HK-2 (cell line): ENCODE measurements around the gene KANK3.
"Not testable (repeated sequence)": the region's sequence is repeated elsewhere in the genome, so short reads cannot be mapped to it uniquely, and the experiment has no call there.

ENCODE experiments used
- DNase-seq: peaks from one replicate; pipeline ENCODE4 v3.0.0-alpha.2; 2018; ENCODE audit not compliant: unreplicated experiment

The KANK3 gene

DNA sequence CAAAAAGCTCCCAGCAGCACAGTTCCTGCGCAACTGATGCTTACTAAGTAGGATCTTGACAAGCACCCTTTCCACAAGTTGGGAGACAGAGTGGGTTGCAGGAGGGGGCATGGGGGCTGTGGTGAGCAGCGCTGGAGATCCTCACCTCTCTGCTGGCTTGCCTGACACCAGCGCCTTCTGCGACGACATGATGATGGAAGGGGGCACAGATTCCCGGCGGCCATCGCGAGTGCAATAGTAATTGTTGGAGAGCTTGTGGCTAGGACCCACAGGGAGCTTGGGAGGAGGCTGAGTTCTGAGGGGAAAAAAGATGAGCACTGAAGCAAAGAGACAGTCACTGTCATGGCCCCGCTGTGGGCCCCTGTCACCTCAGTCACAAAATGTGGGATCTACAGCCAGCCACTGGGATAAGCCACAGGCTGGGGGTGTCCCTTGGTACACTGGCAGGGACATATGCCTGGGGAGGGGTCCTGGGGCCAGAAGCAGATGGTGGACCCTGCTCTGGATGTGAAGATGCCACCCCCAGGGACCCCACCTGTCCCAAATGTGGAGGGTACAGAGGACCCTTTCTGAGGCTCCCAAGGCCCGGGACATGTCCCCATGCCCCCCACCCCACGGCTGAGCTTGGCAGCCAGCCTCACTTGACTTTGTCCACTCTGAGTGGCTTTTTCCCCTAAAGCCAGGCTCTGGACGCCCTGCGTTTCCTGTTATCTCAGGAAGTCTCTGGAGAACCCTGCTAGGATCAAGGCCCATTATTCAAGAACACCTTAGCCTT, 26.5 kb downstream of the KANK3 start:
- DNase-seq: no peak

DNA sequence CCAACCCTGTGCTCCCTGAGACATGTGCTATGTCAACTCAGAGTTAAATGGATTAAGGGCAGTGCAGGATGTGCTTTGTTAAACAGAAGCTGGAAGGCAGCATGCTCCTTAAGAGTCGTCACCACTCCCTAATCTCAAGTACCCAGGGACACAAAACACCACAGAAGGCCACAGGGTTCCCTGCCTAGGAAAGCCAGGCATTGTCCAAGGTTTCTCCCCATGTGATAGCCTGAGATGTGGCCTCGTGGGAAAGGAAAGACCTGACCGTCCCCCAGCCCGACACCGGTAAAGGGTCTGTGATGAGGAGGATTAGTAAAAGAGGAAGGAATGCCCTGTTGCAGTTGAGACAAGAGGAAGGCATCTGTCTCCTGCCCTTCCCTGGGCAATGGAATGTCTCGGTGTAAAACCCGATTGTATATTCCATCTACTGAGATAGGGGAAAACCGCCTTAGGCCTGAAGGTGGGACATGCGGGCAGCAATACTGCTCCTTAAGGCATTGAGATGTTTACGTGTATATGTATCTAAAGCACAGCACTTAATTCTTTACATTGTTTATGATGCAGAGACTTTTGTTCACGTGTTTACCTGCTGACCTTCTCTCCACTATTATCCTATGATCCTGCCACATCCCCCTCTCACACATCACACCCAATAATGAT, 28.0 kb downstream of the KANK3 start:
- DNase-seq: not testable (repeated sequence)

DNA sequence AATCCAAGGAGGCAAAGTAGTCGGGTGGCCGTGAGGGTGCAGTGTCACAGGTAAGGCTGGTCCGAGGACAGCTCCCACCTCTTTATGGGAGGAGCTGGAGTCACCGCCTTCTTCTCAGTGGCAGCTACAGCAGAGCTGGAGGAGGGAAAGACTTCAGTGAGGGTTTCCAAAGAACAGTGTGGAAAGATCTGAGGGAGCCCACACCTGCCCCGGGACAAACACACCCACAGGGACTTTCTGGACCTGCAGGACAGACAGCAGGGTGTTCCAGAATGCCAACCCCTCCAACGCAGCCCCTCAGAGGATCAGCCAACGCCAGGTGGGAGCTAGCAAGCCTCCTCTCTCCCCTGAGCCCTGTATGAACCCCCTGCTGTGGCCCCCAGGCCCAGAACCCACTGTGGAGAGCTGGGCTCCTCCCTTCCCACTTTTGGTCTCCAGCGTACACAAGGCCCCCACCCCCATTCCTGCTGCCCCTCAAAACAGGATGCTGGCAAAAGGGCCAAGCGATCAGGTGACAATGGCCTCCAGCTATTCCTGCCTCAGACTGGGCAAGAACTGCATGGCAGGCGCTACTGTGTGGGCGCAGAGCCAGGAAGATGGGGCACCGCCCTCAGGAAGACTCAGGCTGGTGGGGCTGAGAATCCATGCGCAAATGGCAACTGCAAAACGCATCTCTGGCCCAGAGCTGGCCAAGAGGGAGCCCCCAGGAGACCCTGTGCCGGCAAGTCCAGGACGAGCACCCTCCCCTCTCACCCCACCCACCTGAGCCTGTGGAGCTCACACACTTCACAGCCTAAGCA, 31.4 kb downstream of the KANK3 start:
- DNase-seq: no peak

DNA sequence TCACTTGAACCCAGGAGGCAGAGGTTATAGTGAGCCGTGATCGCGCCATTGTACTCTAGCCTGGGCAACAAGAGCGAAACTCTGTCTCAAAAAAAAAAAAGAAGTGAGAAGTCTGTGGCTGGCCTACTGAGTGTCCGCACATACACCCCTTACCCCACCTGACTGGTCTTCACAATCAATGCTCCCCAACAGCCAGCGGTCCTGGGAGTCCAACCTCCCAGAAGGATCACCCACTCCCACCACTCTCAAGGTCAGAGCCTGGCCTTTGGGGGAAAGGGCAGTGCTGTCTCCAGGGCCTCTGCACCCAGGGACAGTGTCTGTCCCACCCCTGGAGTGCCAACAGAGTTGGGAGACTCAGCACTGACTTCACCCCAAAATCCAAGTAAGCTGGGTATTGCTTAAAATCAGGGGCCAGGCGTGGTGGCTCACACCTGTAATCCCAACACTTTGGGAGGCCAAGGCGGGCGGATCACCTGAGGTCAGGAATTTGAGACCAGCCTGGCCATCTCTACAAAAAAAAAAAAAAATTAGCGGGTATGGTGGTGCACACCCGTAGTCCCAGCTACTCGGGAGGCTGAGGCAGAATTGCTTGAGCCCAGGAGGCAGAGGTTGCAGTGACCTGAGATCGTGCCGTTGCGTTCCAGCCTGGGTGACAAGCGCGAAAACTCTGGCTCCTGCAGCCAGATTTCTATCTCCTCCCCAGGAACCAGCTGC, 32.6 kb downstream of the KANK3 start:
- DNase-seq: no peak

DNA sequence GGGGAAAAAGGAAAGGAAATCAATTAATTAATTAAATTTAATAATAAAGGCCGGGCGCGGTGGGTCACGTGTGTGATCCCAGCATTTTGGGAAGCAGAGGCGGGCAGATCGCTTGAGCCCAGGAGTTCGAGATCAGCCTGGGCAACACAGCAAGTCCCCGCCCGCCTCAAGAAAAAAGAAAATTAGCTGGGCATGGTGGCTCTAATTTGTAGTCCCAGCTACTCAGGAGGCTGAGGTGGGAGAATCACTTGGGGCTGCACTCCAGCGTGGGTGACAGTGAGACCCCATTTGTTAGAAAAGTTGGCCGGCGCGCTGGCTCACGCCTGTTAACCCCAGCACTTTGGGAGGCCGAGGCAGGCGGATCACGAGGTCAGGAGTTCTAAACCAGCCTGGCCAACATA, 34.2 kb downstream of the KANK3 start:
- no peak for DNase-seq

DNA sequence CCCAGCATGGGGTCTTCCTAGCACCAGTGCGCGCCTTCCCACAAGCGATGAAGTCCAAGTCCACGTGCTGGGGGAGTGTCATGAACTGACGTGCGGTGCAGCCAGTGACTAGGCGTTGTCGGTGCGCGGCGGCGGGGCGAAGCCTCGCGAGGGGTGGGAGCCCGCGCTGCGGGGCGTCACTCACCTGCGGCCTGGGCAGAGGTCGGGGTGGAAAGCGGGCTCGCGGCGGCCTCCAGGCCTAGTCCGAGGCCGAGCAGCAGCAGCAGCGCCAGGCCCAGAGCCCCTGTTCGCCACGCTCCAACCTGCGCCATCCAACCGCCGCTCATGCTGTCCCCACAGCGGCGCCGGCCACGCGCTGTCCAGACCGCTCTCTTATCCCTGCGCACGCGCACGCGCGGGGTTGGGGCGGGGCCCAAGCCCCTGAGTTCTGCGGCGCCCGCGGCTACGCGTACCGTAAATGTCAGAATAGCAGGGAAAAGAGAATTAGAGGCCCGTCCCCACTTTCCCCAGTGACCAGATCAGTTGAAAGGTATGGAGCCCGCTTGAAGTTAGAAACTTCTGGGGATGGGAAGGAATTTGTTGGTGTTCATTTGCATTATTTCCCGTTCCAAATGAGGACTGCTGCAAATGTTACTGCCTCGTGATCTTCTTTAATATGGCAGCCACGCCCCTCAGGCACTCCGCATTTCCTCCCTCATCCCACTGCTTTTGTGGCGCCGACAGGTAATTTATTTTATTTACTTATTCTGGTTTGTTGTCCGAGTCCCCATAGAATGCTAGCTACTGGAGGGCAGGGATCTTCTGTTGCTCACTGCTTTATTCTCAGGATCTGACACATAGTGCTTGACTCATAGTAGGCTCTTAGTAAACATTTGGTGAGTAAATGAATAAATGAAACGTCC, 34.8 kb downstream of the KANK3 start, which contains the start of gene CD320:
Gene CD320, minus strand, starts transcription at position 394 of the 902 bp plus-strand sequence. Its CDS starts 68 bp downstream, at position 326.
- peak; percentile 90 for DNase-seq

DNA sequence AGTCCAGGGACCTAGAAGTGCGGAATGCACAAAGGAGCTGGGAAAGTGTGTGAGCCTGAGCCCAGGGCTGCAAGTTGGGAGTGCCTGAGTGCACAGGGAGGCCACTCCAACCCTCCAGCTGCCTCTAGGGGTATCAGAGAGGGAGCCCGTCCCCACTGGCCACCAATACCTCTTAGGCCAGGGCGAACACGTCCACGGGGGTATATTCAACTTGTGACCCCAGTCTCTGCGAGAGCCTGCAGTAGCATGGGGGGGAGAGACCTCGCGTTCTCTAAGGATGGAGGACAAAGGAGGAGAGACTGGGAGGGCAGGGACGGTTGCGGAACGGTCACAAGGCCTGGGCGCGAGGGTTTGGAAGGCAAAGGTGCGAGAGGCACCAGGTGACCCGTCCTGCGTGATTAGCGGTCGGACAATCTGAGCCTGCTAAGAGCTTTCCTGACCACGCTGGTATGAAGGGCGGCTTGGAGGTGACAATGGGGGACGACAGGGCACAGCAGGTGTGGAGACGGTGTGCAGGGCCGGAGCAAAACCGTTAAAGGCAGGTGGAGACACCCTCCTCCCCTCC, 35.6 kb downstream of the KANK3 start:
- no peak for DNase-seq

DNA sequence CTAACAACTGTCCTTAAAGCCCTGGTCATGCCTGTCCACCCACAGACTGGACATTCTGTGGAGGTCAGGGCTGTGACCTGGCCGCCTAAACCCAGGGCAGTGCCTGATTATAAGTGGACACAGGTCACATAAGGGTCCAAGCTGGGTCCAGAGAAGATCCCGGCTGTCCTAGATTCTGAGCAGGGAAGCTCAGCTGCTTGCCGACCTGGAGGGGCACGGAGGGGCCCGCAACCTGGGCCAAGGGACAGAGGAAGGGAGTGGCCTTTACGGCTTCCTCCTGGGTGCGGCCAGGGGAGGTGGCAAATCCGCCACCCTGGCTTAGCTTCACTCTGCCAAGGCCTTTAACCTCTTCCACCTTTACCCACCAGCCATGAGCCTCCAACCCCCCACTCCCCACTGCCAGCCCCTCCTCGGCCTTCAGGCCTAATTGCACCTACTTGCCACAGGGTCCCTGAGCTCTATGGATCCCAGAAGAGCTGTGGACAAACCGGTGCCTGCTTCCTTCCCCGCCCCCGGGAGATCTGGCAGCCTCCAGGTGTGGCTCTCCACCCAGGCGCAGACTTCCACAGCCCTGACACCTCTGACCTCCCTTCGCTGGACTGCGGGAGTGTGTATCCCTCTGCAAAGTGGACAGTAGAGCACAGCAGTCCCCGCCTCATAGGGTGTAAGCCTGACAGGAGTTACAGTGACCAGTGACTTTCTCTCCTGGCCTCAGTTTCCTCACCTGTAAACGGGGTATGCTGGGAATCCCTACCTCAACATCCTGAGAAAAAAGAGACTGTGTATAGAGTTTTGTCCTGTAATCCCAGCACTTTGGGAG, 36.6 kb downstream of the KANK3 start:
- DNase-seq: no peak

DNA sequence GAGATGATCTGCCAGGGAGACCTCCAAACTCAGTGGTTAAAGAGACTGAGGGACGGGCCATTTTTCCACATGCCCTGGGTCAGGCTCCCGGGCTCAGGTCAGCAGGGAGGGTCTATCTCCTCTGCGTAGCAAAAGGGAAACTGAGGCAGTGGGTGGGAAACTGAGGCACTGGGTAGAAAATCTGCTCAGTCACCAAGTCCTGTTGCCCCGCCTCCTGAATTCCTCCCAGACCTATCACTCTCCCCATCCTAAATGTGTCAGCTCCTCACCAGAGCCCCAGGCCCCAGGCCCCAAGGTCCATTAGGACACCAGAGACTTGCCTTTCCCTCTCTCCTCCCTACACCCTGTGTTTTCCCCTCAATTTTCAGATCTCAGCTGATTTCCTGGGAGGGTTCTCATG, 37.3 kb downstream of the KANK3 start:
- no peak for DNase-seq

DNA sequence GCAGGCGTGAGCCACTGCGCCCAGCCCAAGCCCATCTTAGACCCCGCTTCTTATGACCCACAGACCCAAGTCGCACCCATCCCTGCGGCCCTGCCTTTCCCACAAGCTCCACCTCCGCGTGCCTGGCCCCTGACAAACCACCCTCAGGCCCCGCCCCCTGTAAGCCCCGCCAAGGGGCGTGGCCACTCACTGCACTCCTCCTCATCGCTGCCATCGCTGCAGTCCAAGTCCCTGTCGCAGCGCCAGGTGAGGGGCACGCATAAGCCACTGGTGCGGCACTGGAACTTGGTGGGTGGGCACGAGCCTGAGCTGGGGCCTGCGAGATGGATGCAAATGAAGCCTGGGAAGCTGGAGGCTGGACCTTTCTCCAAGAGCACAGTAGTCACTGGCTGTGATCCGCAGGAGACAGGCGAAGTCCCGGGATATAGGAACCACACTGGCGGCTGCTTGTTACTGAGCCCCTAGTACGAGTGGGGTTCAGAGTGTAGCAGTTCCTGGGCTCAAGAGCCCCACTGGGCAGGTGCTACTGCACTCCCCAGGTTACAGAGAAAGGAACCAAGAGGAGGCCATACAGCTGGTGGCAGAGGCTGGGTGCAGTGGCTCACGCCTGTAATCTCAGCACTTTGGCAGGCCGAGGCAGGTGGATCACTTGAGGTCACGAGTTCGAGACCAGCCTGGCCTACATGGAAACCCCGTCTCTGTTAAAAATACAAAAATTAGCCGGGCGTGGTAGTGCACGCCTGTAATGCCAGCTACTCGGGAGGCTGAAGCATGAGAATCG, 38.0 kb downstream of the KANK3 start:
- DNase-seq: no peak

DNA sequence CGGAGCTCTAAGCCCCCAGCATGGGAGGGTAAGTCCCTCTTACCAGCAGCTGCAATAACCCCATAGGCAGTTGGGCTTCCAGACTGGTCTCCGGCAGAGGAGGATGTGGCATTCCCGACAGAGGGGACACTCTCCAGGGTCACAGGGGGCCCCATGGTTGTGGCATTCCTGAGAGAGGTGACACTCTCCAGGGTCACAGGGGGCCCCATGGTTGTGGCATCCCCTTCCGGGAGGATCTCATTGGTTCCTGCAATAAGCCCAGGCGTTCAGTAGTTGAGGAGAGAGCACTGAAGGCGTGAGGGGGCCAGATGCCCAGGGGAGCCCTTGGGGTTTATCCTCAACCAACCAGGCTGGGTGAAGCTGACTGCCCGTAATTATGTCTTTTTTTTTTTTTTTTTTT, 40.3 kb downstream of the KANK3 start:
- DNase-seq: no peak

DNA sequence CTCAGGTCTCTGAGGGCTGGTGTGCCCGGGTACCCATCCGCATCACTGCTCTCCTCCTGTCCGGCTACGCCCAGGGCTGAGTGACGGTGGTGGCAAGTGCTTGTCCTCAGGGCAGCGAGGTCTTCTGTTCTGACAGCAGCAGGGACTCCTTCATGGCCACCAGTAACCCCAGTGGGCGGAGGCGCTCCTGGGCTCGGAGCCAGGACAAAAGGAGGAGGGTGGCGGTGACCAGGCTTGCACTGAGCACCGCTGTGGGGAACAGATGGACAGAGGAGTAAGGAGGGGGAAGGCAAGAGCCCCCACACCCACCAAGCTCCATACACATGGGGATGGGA, 40.7 kb downstream of the KANK3 start:
- DNase-seq: no peak

DNA sequence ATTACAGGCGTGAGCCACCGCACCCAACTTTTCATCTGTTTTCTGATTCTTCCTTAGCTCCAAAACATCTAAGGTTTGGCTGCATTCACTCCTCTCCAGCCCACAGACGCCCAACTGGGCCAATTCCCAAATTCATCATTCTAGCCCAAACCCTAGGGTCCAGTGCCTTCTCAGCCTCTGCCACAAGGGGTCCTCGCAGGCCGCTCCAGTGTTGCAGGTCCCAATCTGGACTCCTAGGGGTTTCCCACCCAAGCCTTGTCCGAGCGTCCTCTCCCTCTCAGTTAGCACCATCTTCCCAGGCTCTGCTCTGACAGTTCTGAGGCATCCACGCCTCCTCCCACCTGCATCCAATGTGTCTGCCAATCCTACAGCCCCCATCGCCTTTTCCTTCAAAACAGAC, 51.7 kb downstream of the KANK3 start:
- not testable (repeated sequence) for DNase-seq

DNA sequence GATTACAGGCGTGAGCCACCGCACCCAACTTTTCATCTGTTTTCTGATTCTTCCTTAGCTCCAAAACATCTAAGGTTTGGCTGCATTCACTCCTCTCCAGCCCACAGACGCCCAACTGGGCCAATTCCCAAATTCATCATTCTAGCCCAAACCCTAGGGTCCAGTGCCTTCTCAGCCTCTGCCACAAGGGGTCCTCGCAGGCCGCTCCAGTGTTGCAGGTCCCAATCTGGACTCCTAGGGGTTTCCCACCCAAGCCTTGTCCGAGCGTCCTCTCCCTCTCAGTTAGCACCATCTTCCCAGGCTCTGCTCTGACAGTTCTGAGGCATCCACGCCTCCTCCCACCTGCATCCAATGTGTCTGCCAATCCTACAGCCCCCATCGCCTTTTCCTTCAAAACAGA, 66.6 kb downstream of the KANK3 start:
- DNase-seq: not testable (repeated sequence)
